Endothelial cell of umbilical vein (primary cell): ENCODE measurements around the gene GTF2E1.

Source experiments
- EZH2 ChIP-seq: IDR thresholded peaks from 2 replicates; pipeline ENCODE4 v1.6.1; 2012; ENCODE audit warnings: borderline replicate concordance, low read depth, mild to moderate bottlenecking, moderate library complexity, low read length, inconsistent platforms; ENCODE audit not compliant: severe bottlenecking
- FOS ChIP-seq: IDR thresholded peaks from 2 replicates; pipeline ENCODE4 v1.6.1; 2011; ENCODE audit warnings: mild to moderate bottlenecking, low read length, moderate library complexity, borderline replicate concordance; ENCODE audit not compliant: insufficient read depth
- POLR2A ChIP-seq: IDR thresholded peaks from 2 replicates; pipeline ENCODE4 v1.6.1; 2012; ENCODE audit warnings: low read depth, mild to moderate bottlenecking, control low read depth, low read length
- POLR2AphosphoS5 ChIP-seq: IDR thresholded peaks from 2 replicates; pipeline ENCODE4 v1.6.1; 2012; ENCODE audit warnings: low read depth, mild to moderate bottlenecking, control low read depth, low read length, moderate library complexity; ENCODE audit not compliant: insufficient read depth
- TF ChIP-seq, protein P1 (sequence below), 2 donors: IDR thresholded peaks; 1 replicate in 1 of 2; 2 replicates in 1 of 2; pipeline ENCODE4 v1.5.1; 2011; ENCODE audit warnings: low read length in 2 of 2, mild to moderate bottlenecking in 2 of 2, moderate library complexity in 2 of 2, control low read depth in 1 of 2, inconsistent platforms in 1 of 2, low read depth in 1 of 2; ENCODE audit not compliant: insufficient read depth in 1 of 2; ENCODE audit errors: extremely low read depth in 1 of 2
- TF ChIP-seq, protein P2 (sequence below): IDR thresholded peaks from 2 replicates; pipeline ENCODE4 v1.6.1; 2011; ENCODE audit not compliant: insufficient read depth, insufficient read length

DNA sequence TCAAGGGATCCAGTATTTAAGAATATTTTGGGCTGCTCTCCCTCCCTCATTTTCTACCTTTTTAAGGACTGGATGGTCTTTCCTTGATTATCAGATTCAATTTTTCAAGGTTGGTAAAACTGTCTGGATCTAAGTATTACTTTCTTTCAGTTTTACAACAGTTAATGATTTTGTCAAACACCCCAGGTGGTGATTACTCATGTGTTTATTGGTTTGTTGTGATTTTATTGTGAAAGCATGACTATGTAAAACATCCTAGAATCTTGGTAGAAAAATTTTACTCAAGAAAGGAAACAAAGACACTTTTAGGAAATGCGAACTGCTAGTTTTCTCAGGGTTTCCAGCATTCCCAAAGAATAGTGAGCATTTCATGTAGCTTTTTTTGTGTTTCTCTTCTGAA, 7.3 kb downstream of the GTF2E1 start:
- TF ChIP-seq, protein P1, sequence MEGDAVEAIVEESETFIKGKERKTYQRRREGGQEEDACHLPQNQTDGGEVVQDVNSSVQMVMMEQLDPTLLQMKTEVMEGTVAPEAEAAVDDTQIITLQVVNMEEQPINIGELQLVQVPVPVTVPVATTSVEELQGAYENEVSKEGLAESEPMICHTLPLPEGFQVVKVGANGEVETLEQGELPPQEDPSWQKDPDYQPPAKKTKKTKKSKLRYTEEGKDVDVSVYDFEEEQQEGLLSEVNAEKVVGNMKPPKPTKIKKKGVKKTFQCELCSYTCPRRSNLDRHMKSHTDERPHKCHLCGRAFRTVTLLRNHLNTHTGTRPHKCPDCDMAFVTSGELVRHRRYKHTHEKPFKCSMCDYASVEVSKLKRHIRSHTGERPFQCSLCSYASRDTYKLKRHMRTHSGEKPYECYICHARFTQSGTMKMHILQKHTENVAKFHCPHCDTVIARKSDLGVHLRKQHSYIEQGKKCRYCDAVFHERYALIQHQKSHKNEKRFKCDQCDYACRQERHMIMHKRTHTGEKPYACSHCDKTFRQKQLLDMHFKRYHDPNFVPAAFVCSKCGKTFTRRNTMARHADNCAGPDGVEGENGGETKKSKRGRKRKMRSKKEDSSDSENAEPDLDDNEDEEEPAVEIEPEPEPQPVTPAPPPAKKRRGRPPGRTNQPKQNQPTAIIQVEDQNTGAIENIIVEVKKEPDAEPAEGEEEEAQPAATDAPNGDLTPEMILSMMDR (IDR thresholded peaks at IDR 0.05; ENCODE audit: extremely low read depth in 1 of 2, insufficient read depth in 1 of 2, low read depth in 1 of 2, low read length in 2 of 2): no peak
- TF ChIP-seq, protein P2, sequence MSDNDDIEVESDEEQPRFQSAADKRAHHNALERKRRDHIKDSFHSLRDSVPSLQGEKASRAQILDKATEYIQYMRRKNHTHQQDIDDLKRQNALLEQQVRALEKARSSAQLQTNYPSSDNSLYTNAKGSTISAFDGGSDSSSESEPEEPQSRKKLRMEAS: no peak
- no peak for TF ChIP-seq FOS
- no peak for TF ChIP-seq POLR2AphosphoS5
- TF ChIP-seq POLR2A: no peak
- TF ChIP-seq EZH2: no peak
